Endodermal cell (in vitro differentiated cells): ENCODE data around the gene NR2F2. TPM values are rescaled to one million over a fixed set of nuclear protein-coding genes. Genes with fewer than 3 reads are reported as not detected.

Source experiments
- DNase-seq: peaks from one replicate; pipeline ENCODE4 v3.0.0-alpha.2; 2017
- H3K27ac ChIP-seq: 2 replicates; pipeline ENCODE4 v1.5.1; 2013; ENCODE audit warnings: mild to moderate bottlenecking, low read depth, low read length, moderate library complexity
- H3K27me3 ChIP-seq: 2 replicates; pipeline ENCODE4 v1.6.1; 2013; ENCODE audit warnings: mild to moderate bottlenecking, low read length, moderate library complexity; ENCODE audit not compliant: insufficient read depth, control insufficient read depth, poor library complexity, severe bottlenecking
- H3K36me3 ChIP-seq: 2 replicates; pipeline ENCODE4 v1.7.0; 2013; ENCODE audit warnings: mild to moderate bottlenecking, low read length, moderate library complexity; ENCODE audit not compliant: control insufficient read depth, insufficient read depth
- H3K4me1 ChIP-seq: one replicate; pipeline ENCODE4 v1.7.0; 2013; ENCODE audit warnings: low read length; ENCODE audit not compliant: control insufficient read depth, insufficient read depth
- H3K4me3 ChIP-seq: 2 replicates; pipeline ENCODE4 v1.5.1; 2013; ENCODE audit warnings: mild to moderate bottlenecking, low read length, moderate library complexity
- H3K9ac ChIP-seq: 2 replicates; pipeline ENCODE4 v1.6.1; 2013; ENCODE audit warnings: mild to moderate bottlenecking, low read length, moderate library complexity; ENCODE audit not compliant: poor library complexity, severe bottlenecking; ENCODE audit errors: extremely low read depth
- H3K9me3 ChIP-seq: 2 replicates; pipeline ENCODE4 v1.6.1; 2013; ENCODE audit warnings: mild to moderate bottlenecking, low read length, moderate library complexity; ENCODE audit not compliant: control insufficient read depth
- H3K27ac Mint-ChIP-seq: 2 replicates; pipeline ENCODE4 v1.8.0; 2020; ENCODE audit warnings: mixed read lengths
- H3K27me3 Mint-ChIP-seq: 2 replicates; pipeline ENCODE4 v1.8.0; 2021; ENCODE audit warnings: mild to moderate bottlenecking, mixed read lengths; ENCODE audit not compliant: insufficient read depth
- H3K36me3 Mint-ChIP-seq: 2 replicates; pipeline ENCODE4 v1.8.0; 2020; ENCODE audit warnings: low read depth, mixed read lengths
- H3K4me1 Mint-ChIP-seq: 2 replicates; pipeline ENCODE4 v1.8.0; 2020; ENCODE audit warnings: mixed read lengths
- H3K4me3 Mint-ChIP-seq: 2 replicates; pipeline ENCODE4 v1.8.0; 2020; ENCODE audit warnings: mild to moderate bottlenecking, moderate library complexity, mixed read lengths
- H3K9me3 Mint-ChIP-seq: 2 replicates; pipeline ENCODE4 v1.8.0; 2020; ENCODE audit warnings: mild to moderate bottlenecking, mixed read lengths
- CTCF ChIP-seq: fragments of 200-600 bp; sonication (generic); conservative IDR thresholded peaks from 2 replicates; pipeline ENCODE4 v1.5.0; 2021; ENCODE audit warnings: antibody characterized with exemption, mild to moderate bottlenecking
- WGBS, 2 experiments: methylation state at CpG; one replicate each; pipeline versions ENCODE4 v1.1.5 to v1.1.7; 2013; ENCODE audit warnings: missing lambda C conversion rate in 2 of 2, mixed read lengths in 1 of 2; ENCODE audit not compliant: insufficient coverage in 1 of 2, insufficient read length in 1 of 2; 5-methylcytosine and 5-hydroxymethylcytosine counted together
- total RNA-seq, 2 donors: library from RNA; stranded (reverse); fragmentation: NEBNext Ultra II Directional in 1 of 2; extraction: Animal tissue kit (Norgen Biotek cat#: 25700) in 1 of 2; gene quantifications; 2 replicates in 1 of 2; 3 replicates in 1 of 2; pipeline ENCODE4 v1.2.1, GENCODE V29; 2021

The NR2F2 gene
- total RNA-seq, 2 donors from 2014 or later, result 0.73 to 3.3 TPM

- Histone ChIP-seq H3K9ac (no peak overlapping the region), H3K4me1 (no peaks in the 10 kb centered on the region), H3K4me3 (no peak overlapping the region), H3K36me3 (no peaks in the 10 kb centered on the region), H3K27me3 (no peaks in the 10 kb centered on the region), H3K27ac (no peak overlapping the region), H3K9me3 (no peaks in the 10 kb centered on the region)
- Mint-ChIP-seq H3K4me3 (no peak overlapping the region), H3K27ac (no peak overlapping the region), H3K36me3 (no peaks in the 10 kb centered on the region), H3K4me1 (peaks cover 6% of the 10 kb centered on the region), H3K27me3 (peaks cover 18% of the 10 kb centered on the region), H3K9me3 (no peaks in the 10 kb centered on the region)
- DNase-seq, result no peak
- TF ChIP-seq CTCF, result no peak
- WGBS, 2 experiments, result 69 to 74% methylated on average over 5 of the region's 5 CpGs
Measured at GRCh38 chr15:96309143-96309660, 21.3 kb upstream of the NR2F2 start.

GRCh38 chr15:96311256-96311955, 19.1 kb upstream of the NR2F2 start:
- H3K27me3 Mint-ChIP-seq, result peaks cover 33% of the 10 kb centered on the region
- H3K27me3 ChIP-seq, result peaks cover 4% of the 10 kb centered on the region
- WGBS, 2 experiments, result 87 to 100% methylated on average over 2 to 5 of the region's 5 CpGs

GRCh38 chr15:96311956-96312294, 18.6 kb upstream of the NR2F2 start:
- no peak overlapping the region for H3K9ac ChIP-seq
- Mint-ChIP-seq H3K4me1 (peaks cover 6% of the 10 kb centered on the region), H3K4me3 (no peak overlapping the region), H3K27ac (no peak overlapping the region), H3K36me3 (no peaks in the 10 kb centered on the region), H3K9me3 (no peaks in the 10 kb centered on the region), H3K27me3 (peaks cover 34% of the 10 kb centered on the region)
- no peak overlapping the region for H3K27ac ChIP-seq
- peaks cover 4% of the 10 kb centered on the region for H3K27me3 ChIP-seq
- TF ChIP-seq CTCF, result no peak
- 93 to 100% methylated on average over 2 to 5 of the region's 5 CpGs for WGBS, 2 experiments
- no peak overlapping the region for H3K4me3 ChIP-seq
- no peaks in the 10 kb centered on the region for H3K4me1 ChIP-seq
- no peaks in the 10 kb centered on the region for H3K9me3 ChIP-seq
- no peak for DNase-seq
- no peaks in the 10 kb centered on the region for H3K36me3 ChIP-seq

More at GRCh38 chr15:96311256-96311955, 19.1 kb upstream of the NR2F2 start:
- no peak for DNase-seq
- no peak for TF ChIP-seq CTCF
- no peaks in the 10 kb centered on the region for H3K4me1 ChIP-seq
- H3K27ac ChIP-seq, result no peak overlapping the region
- H3K9me3 ChIP-seq, result no peaks in the 10 kb centered on the region
- Mint-ChIP-seq H3K4me3 (no peak overlapping the region), H3K36me3 (no peaks in the 10 kb centered on the region), H3K9me3 (no peaks in the 10 kb centered on the region), H3K27ac (no peak overlapping the region), H3K4me1 (peaks cover 6% of the 10 kb centered on the region)
- H3K36me3 ChIP-seq, result no peaks in the 10 kb centered on the region
- no peak overlapping the region for H3K4me3 ChIP-seq
- no peak overlapping the region for H3K9ac ChIP-seq
